PFSK-1 (cell line): Measurements from ENCODE around the gene SBK2.

ENCODE experiments used
- FOXP2 ChIP-seq: optimal IDR thresholded peaks from 2 replicates; pipeline ENCODE3; 2011; ENCODE audit warnings: borderline replicate concordance, control low read depth, inconsistent platforms; ENCODE audit not compliant: insufficient read depth; ENCODE audit errors: extremely low read length, extremely low read depth
- SIN3A ChIP-seq: IDR thresholded peaks from 2 replicates; pipeline ENCODE4 v1.6.1; 2012; ENCODE audit warnings: mild to moderate bottlenecking, low read length, moderate library complexity, borderline replicate concordance; ENCODE audit not compliant: insufficient read depth
- TF ChIP-seq, protein P1 (sequence below), 2 experiments: IDR thresholded peaks; 2 replicates each; pipeline versions ENCODE4 v1.6.1 to v1.8.0; 2011 to 2012; ENCODE audit warnings: low read depth in 2 of 2, low read length in 2 of 2, control low read depth in 1 of 2, inconsistent platforms in 1 of 2, mild to moderate bottlenecking in 1 of 2, moderate library complexity in 1 of 2; ENCODE audit not compliant: insufficient read depth in 1 of 2

DNA sequence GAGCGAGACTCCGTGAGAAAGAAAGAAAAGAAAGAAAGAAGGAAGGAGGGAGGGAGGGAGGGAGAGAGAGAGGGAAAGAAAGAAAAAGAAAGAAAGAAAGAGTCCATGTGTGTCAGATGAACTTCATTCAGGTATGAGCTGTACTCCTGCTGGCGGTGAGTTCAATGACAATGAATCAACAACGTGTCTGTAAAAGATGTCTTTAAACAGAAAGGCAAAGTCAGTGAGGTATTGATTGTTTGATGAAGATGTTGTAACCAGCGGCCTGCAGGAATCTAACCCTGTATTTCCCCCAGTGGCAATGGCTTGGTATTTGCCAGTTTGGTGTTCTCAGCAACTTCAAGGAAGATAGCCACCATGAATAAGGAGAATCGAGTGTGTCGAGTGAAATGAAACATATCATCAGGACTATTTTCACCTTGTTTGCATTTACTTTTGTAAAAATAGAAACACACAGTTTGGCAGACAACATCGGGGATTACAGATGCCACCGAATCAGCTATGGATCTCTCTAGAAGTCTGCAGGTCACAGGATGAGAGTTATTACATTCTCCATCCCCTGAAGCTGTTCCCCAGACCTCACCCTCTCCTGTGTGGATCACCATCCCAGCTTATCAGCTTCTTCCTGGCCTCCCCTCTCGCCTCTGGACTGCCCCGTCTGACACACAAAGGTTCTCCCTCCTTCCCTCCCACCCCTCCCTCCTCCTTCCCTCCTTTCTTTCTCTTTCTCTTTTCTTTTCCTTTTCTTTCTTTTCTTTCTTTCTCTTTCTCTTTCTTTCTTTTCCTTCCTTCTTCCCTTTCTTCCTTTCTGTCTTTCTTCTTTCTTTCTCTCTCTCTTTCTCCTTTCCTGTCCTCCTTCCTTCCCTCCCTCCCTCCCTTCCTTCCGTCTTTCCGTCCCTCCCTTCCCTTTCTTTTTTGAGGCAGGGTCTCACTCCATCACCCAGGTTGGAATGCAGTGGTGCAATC is 16.6 kb upstream of the SBK2 start:
- TF ChIP-seq, protein P1, sequence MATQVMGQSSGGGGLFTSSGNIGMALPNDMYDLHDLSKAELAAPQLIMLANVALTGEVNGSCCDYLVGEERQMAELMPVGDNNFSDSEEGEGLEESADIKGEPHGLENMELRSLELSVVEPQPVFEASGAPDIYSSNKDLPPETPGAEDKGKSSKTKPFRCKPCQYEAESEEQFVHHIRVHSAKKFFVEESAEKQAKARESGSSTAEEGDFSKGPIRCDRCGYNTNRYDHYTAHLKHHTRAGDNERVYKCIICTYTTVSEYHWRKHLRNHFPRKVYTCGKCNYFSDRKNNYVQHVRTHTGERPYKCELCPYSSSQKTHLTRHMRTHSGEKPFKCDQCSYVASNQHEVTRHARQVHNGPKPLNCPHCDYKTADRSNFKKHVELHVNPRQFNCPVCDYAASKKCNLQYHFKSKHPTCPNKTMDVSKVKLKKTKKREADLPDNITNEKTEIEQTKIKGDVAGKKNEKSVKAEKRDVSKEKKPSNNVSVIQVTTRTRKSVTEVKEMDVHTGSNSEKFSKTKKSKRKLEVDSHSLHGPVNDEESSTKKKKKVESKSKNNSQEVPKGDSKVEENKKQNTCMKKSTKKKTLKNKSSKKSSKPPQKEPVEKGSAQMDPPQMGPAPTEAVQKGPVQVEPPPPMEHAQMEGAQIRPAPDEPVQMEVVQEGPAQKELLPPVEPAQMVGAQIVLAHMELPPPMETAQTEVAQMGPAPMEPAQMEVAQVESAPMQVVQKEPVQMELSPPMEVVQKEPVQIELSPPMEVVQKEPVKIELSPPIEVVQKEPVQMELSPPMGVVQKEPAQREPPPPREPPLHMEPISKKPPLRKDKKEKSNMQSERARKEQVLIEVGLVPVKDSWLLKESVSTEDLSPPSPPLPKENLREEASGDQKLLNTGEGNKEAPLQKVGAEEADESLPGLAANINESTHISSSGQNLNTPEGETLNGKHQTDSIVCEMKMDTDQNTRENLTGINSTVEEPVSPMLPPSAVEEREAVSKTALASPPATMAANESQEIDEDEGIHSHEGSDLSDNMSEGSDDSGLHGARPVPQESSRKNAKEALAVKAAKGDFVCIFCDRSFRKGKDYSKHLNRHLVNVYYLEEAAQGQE (IDR thresholded peaks at IDR 0.05; ENCODE audit: insufficient read depth in 1 of 2, low read depth in 2 of 2, low read length in 2 of 2), result no peak
- TF ChIP-seq FOXP2 (no peak), SIN3A (no peak)
